ENCODE data around the gene GRB7. TPM values are rescaled to one million over a fixed set of nuclear protein-coding genes. Genes with fewer than 3 reads are reported as not detected.
A peak's percentile ranks its signal among the peaks of the same experiment; 100 is the strongest.
"Not testable (repeated sequence)": the region's sequence is repeated elsewhere in the genome, so short reads cannot be mapped to it uniquely, and the experiment has no call there.

Gene GRB7
- 35.9 TPM for polyA plus RNA-seq
- long read RNA-seq, donor 1, partial matches to known transcripts = 0 of 2 reads
- long read RNA-seq, donor 1, other reads (novel, unspliced or antisense) = 0 of 2 reads
- long read RNA-seq, donor 2, partial matches to known transcripts = 0 of 5 reads
- long read RNA-seq, donor 2, other reads (novel, unspliced or antisense) = 0 of 5 reads
- long read RNA-seq, donor 3 = 0 reads
- long read RNA-seq, donor 4 = 0 reads
- long read RNA-seq, donor 5, partial matches to known transcripts = 0 of 4 reads
- long read RNA-seq, donor 5, other reads (novel, unspliced or antisense) = 0 of 4 reads
- long read RNA-seq, donor 6, partial matches to known transcripts = 0 of 7 reads
- long read RNA-seq, donor 6, other reads (novel, unspliced or antisense) = 0 of 7 reads
- long read RNA-seq, donor 7, partial matches to known transcripts = 0 of 3 reads
- long read RNA-seq, donor 7, other reads (novel, unspliced or antisense) = 0 of 3 reads
- long read RNA-seq, donor 8, partial matches to known transcripts = 0 of 3 reads
- long read RNA-seq, donor 8, other reads (novel, unspliced or antisense) = 0 of 3 reads
- long read RNA-seq, donor 9, partial matches to known transcripts = 0 of 4 reads
- long read RNA-seq, donor 9, other reads (novel, unspliced or antisense) = 0 of 4 reads
- long read RNA-seq, donor 10, transcript GRB7-201 (15 exons, 2,243 nt) = major isoform, 5 of 7 reads
- long read RNA-seq, donor 10, partial matches to known transcripts = 0 of 7 reads
- long read RNA-seq, donor 10, other reads (novel, unspliced or antisense) = 0 of 7 reads
- long read RNA-seq, donor 11, partial matches to known transcripts = 0 of 2 reads
- long read RNA-seq, donor 11, other reads (novel, unspliced or antisense) = 0 of 2 reads

DNA sequence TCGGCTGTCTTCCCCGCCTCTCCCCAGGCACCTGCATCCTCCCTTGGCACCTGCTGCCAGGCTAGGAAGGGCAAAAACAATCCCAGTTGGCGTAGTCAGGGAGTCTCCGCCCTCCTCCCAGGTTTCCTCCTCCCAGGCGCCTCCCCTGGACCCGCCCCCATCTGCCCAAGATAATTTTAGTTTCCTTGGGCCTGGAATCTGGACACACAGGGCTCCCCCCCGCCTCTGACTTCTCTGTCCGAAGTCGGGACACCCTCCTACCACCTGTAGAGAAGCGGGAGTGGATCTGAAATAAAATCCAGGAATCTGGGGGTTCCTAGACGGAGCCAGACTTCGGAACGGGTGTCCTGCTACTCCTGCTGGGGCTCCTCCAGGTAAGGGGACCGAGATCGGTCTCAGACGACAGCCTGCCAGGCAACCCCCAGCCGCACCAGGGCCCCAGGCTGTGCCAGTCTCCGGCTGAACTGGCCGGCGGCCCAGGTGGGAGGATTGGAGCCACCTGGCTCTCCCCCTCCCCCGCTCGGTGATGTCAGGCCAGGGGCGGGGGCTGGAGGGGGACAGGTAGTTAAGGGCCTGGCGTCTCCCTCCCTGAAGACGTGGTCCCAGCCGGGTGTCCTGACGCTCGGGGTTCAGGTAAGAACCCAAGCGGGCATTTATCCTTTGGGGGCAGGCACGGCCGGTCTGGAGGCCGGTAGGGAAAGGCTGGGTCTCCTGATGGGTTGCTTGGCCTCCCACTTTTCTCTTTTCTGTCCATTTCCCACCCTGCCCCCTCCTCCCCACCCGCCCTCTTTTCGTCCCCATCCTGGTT, at the start of gene GRB7:
Gene GRB7 (plus strand): TSS at position 179 of the 808 bp plus-strand sequence. CDS start 4,364 bp downstream, outside the sequence.
- peak; percentile 81 to 93 for DNase-seq

GRCh38 chr17:39688475-39688835, 49.3 kb upstream of the GRB7 start:
- peaks cover 29% of the 10 kb centered on the region for H3K4me1 ChIP-seq (ENCODE audit: control insufficient read depth, insufficient read depth, low read length)
- H3K4me3 ChIP-seq (ENCODE audit: low read length) = peak overlapping the region; percentile 80
- H3K27me3 ChIP-seq (ENCODE audit: control insufficient read depth, insufficient read depth, low read length) = no peaks in the 10 kb centered on the region
- peaks cover 16% of the 10 kb centered on the region for H3K36me3 ChIP-seq (ENCODE audit: control insufficient read depth, insufficient read depth, low read length)
- H3K27ac ChIP-seq (ENCODE audit: low read length) = peak overlapping the region; percentile 96
- 8% methylated on average over 2 of the region's 6 CpGs for WGBS (ENCODE audit: insufficient coverage, low lambda C conversion rate)
- DNase-seq = peak in 1 of 2 donors; percentile 47
- H3K9me3 ChIP-seq (ENCODE audit: control insufficient read depth, low read depth, low read length) = no peaks in the 10 kb centered on the region

More for the DNA sequence above, at the start of gene GRB7:
- WGBS (ENCODE audit: insufficient coverage, low lambda C conversion rate) = no CpG with 5 or more reads among the region's 34 CpGs
- Histone ChIP-seq H3K4me1 (ENCODE audit: control insufficient read depth, insufficient read depth, low read length) (peaks cover 28% of the 10 kb centered on the region), H3K4me3 (ENCODE audit: low read length) (peak within 1 kb of the TSS; percentile 80), H3K27ac (ENCODE audit: low read length) (peak within 1 kb of the TSS; percentile 97), H3K27me3 (ENCODE audit: control insufficient read depth, insufficient read depth, low read length) (peaks cover 19% of the 10 kb centered on the region), H3K9me3 (ENCODE audit: control insufficient read depth, low read depth, low read length) (no peaks in the 10 kb centered on the region), H3K36me3 (ENCODE audit: control insufficient read depth, insufficient read depth, low read length) (peaks cover 8% of the 10 kb centered on the region)

DNA sequence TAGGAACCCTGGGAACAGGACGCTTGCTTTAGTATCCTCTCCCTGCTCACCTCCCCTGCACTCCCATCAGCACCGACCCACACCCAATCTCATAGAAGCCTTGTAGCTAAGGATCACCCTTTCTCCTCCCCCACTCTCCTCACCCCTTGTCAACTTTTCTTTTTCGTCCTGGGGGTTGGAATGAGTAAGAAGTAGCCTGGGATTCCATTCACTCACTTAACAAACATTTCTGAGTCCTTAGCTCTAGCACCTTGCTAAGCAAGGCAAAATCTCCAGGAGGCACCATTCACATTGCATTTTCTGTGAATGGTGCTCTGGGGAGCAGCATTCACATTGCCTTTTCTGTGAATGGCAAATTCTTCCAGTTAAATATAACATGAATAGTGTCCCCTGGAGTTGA, 48.8 kb upstream of the GRB7 start:
- WGBS (ENCODE audit: insufficient coverage, low lambda C conversion rate) = no CpG with 5 or more reads among the region's 3 CpGs
- Histone ChIP-seq H3K27ac (ENCODE audit: low read length) (peak overlapping the region; percentile 96), H3K36me3 (ENCODE audit: control insufficient read depth, insufficient read depth, low read length) (peaks cover 14% of the 10 kb centered on the region), H3K4me1 (ENCODE audit: control insufficient read depth, insufficient read depth, low read length) (peaks cover 34% of the 10 kb centered on the region), H3K9me3 (ENCODE audit: control insufficient read depth, low read depth, low read length) (no peaks in the 10 kb centered on the region), H3K27me3 (ENCODE audit: control insufficient read depth, insufficient read depth, low read length) (no peaks in the 10 kb centered on the region), H3K4me3 (ENCODE audit: low read length) (peak overlapping the region; percentile 80)
- no peak for DNase-seq

GRCh38 chr17:39694593-39694992, 43.1 kb upstream of the GRB7 start:
- no peak for DNase-seq
- H3K36me3 ChIP-seq (ENCODE audit: control insufficient read depth, insufficient read depth, low read length) = no peaks in the 10 kb centered on the region
- H3K4me3 ChIP-seq (ENCODE audit: low read length) = no peak overlapping the region
- H3K9me3 ChIP-seq (ENCODE audit: control insufficient read depth, low read depth, low read length) = no peaks in the 10 kb centered on the region
- H3K4me1 ChIP-seq (ENCODE audit: control insufficient read depth, insufficient read depth, low read length) = peaks cover 44% of the 10 kb centered on the region
- H3K27me3 ChIP-seq (ENCODE audit: control insufficient read depth, insufficient read depth, low read length) = no peaks in the 10 kb centered on the region
- H3K27ac ChIP-seq (ENCODE audit: low read length) = peak overlapping the region; percentile 79
- WGBS (ENCODE audit: insufficient coverage, low lambda C conversion rate) = no CpG with 5 or more reads among the region's 5 CpGs

DNA sequence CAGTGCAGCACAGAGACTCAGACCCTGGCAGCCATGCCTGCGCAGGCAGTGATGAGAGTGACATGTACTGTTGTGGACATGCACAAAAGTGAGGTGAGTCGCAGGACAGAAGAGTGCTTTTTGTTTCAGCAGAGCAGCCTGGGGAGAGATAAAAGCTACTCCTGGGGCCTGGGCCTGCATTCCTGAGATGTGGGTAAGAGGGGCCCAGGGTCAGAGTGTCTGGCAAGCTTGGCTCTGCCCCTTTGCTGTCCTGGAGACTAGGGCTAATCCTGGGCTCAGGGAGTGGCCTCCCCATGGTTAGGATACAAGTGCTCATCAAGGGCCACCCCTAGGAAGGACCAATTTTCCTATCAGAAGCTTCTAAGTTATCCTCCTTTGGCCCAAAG, 42.7 kb upstream of the GRB7 start:
- WGBS (ENCODE audit: insufficient coverage, low lambda C conversion rate) = no CpG with 5 or more reads among the region's 2 CpGs

GRCh38 chr17:39696731-39697130, 41.0 kb upstream of the GRB7 start:
- Histone ChIP-seq H3K27ac (ENCODE audit: low read length) (no peak overlapping the region), H3K4me1 (ENCODE audit: control insufficient read depth, insufficient read depth, low read length) (peaks cover 45% of the 10 kb centered on the region), H3K36me3 (ENCODE audit: control insufficient read depth, insufficient read depth, low read length) (peaks cover under 1% of the 10 kb centered on the region), H3K4me3 (ENCODE audit: low read length) (no peak overlapping the region), H3K27me3 (ENCODE audit: control insufficient read depth, insufficient read depth, low read length) (no peaks in the 10 kb centered on the region), H3K9me3 (ENCODE audit: control insufficient read depth, low read depth, low read length) (no peaks in the 10 kb centered on the region)
- WGBS (ENCODE audit: insufficient coverage, low lambda C conversion rate) = no CpG with 5 or more reads among the region's 6 CpGs
- no peak for DNase-seq

More for the DNA sequence above, 42.7 kb upstream of the GRB7 start:
- no peak for DNase-seq
- Histone ChIP-seq H3K4me3 (ENCODE audit: low read length) (no peak overlapping the region), H3K4me1 (ENCODE audit: control insufficient read depth, insufficient read depth, low read length) (peaks cover 44% of the 10 kb centered on the region), H3K27me3 (ENCODE audit: control insufficient read depth, insufficient read depth, low read length) (no peaks in the 10 kb centered on the region), H3K27ac (ENCODE audit: low read length) (peak overlapping the region; percentile 79), H3K9me3 (ENCODE audit: control insufficient read depth, low read depth, low read length) (no peaks in the 10 kb centered on the region), H3K36me3 (ENCODE audit: control insufficient read depth, insufficient read depth, low read length) (no peaks in the 10 kb centered on the region)

DNA sequence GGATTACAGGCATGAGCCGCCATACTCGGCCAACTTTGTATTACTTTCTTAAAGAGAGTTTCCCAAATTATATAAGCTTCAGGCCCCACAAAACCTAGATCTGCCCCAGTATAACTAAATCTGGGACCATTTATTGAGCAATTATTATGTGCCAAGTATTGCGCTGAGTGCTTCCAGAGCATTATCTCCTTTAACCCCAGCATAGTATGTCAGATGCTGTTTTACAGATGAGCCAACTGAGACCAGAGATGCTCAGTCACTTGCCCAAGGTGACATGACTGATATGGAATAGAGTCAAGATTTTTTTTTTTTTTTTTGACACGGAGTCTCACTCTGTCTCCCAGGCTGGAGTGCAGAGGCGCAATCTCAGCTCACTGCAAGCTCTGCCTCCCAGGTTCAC, 39.8 kb upstream of the GRB7 start:
- Histone ChIP-seq H3K4me1 (ENCODE audit: control insufficient read depth, insufficient read depth, low read length) (peaks cover 51% of the 10 kb centered on the region), H3K9me3 (ENCODE audit: control insufficient read depth, low read depth, low read length) (no peaks in the 10 kb centered on the region)
- WGBS (ENCODE audit: insufficient coverage, low lambda C conversion rate) = 100% methylated on average over 1 of the region's 5 CpGs

DNA sequence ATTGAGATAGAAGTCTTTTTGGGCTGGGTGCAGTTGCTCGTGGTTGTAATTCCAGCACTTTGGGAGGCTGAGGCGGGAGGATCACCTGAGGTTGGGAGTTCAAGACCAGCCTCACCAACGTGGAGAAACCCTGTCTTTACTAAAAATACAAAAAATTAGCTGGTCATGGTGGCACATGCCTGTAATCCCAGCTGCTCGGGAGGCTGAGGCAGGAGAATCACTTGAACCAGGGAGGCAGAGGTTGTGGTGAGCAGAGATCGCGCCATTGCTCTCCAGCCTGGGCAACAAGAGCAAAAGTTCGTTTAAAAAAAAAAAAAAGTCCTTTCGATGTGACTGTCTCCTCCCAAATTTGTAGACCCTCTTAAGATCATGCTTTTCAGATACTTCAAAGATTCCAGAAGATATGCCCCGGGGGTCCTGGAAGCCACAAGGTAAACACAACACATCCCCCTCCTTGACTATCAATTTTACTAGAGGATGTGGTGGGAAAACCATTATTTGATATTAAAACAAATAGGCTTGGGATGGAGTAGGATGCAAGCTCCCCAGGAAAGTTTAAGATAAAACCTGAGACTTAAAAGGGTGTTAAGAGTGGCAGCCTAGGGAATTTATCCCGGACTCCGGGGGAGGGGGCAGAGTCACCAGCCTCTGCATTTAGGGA, 38.5 kb upstream of the GRB7 start:
- 64% methylated on average over 3 of the region's 11 CpGs for WGBS (ENCODE audit: insufficient coverage, low lambda C conversion rate)
- not testable (repeated sequence) for DNase-seq; H3K9me3 ChIP-seq (ENCODE audit: control insufficient read depth, low read depth, low read length); H3K27me3 ChIP-seq (ENCODE audit: control insufficient read depth, insufficient read depth, low read length)
- Histone ChIP-seq H3K4me1 (ENCODE audit: control insufficient read depth, insufficient read depth, low read length) (peaks cover 53% of the 10 kb centered on the region), H3K36me3 (ENCODE audit: control insufficient read depth, insufficient read depth, low read length) (peaks cover 14% of the 10 kb centered on the region), H3K27ac (ENCODE audit: low read length) (peak overlapping the region; percentile 93), H3K4me3 (ENCODE audit: low read length) (peak overlapping the region; percentile 95)

More for the DNA sequence above, 39.8 kb upstream of the GRB7 start:
- H3K36me3 ChIP-seq (ENCODE audit: control insufficient read depth, insufficient read depth, low read length) = peaks cover 9% of the 10 kb centered on the region
- no peak overlapping the region for H3K4me3 ChIP-seq (ENCODE audit: low read length)
- DNase-seq = no peak
- H3K27ac ChIP-seq (ENCODE audit: low read length) = no peak overlapping the region
- no peaks in the 10 kb centered on the region for H3K27me3 ChIP-seq (ENCODE audit: control insufficient read depth, insufficient read depth, low read length)

GRCh38 chr17:39699818-39700147, 38.0 kb upstream of the GRB7 start, which contains the start of gene ERBB2:
ERBB2 (plus strand) TSS chr17:39700064; CDS start chr17:39700239, 175 bp downstream.
- Histone ChIP-seq H3K36me3 (ENCODE audit: control insufficient read depth, insufficient read depth, low read length) (peaks cover 14% of the 10 kb centered on the region), H3K4me1 (ENCODE audit: control insufficient read depth, insufficient read depth, low read length) (peaks cover 51% of the 10 kb centered on the region), H3K9me3 (ENCODE audit: control insufficient read depth, low read depth, low read length) (no peaks in the 10 kb centered on the region), H3K27me3 (ENCODE audit: control insufficient read depth, insufficient read depth, low read length) (no peaks in the 10 kb centered on the region), H3K4me3 (ENCODE audit: low read length) (peak within 1 kb of the TSS; percentile 95), H3K27ac (ENCODE audit: low read length) (peak within 1 kb of the TSS; percentile 93)
- WGBS (ENCODE audit: insufficient coverage, low lambda C conversion rate) = no CpG with 5 or more reads among the region's 20 CpGs
- peak; percentile 90 to 93 for DNase-seq
